Aorta (tissue), 5 donors: Measurements from ENCODE around the gene APLF. TPM values are rescaled to one million over a fixed set of nuclear protein-coding genes. Genes with fewer than 3 reads are reported as not detected.
"Not testable (repeated sequence)": the region's sequence is repeated elsewhere in the genome, so short reads cannot be mapped to it uniquely, and the experiment has no call there.

Experiments
- ATAC-seq: fragments of 200-7000 bp; cut with Tn5 transposase; one replicate; pipeline ENCODE4 v1.9.1; 2022; ENCODE audit warnings: moderate library complexity; ENCODE audit not compliant: low FRiP score
- DNase-seq, 2 donors: peaks; one replicate each; pipeline ENCODE4 v3.0.0-alpha.2; 2020
- H3K27ac ChIP-seq, 2 donors: one replicate each; pipeline ENCODE4 v1.5.1; 2013; ENCODE audit warnings: low read length in 2 of 2, mild to moderate bottlenecking in 2 of 2, moderate library complexity in 2 of 2, control low read depth in 1 of 2, inconsistent platforms in 1 of 2, low read depth in 1 of 2
- H3K27me3 ChIP-seq, 2 donors: one replicate each; pipeline ENCODE4 v1.6.1; 2013; ENCODE audit warnings: control low read depth in 1 of 2, low read length in 1 of 2, mild to moderate bottlenecking in 1 of 2, moderate library complexity in 1 of 2; ENCODE audit not compliant: insufficient read depth in 2 of 2, control insufficient read depth in 1 of 2
- H3K36me3 ChIP-seq, 2 donors: one replicate each; pipeline ENCODE4 v1.6.1; 2013; ENCODE audit warnings: control low read depth in 1 of 2, low read length in 1 of 2, mild to moderate bottlenecking in 1 of 2; ENCODE audit not compliant: insufficient read depth in 2 of 2, control insufficient read depth in 1 of 2
- H3K4me1 ChIP-seq, 2 donors: one replicate each; pipeline ENCODE4 v1.6.1; 2013; ENCODE audit warnings: low read length in 2 of 2, control low read depth in 1 of 2, mild to moderate bottlenecking in 1 of 2, moderate library complexity in 1 of 2; ENCODE audit not compliant: insufficient read depth in 2 of 2, control insufficient read depth in 1 of 2
- H3K4me3 ChIP-seq, 2 donors: one replicate each; pipeline ENCODE4 v1.5.1; 2013; ENCODE audit warnings: low read length in 2 of 2, control low read depth in 1 of 2, mild to moderate bottlenecking in 1 of 2
- H3K9me3 ChIP-seq: one replicate; pipeline ENCODE4 v1.6.1; 2013; ENCODE audit warnings: mild to moderate bottlenecking, low read length; ENCODE audit not compliant: control insufficient read depth
- WGBS, 2 donors: extraction: QIAGEN DNeasy Blood & Tissue Kit; methylation state at CpG; one replicate each; pipeline ENCODE4 v1.1.7; 2013; 5-methylcytosine and 5-hydroxymethylcytosine counted together
- intact Hi-C, 2 donors: fragments of 100-400 bp; cut with DNase I; formaldehyde crosslinking; loops; one replicate each; pipeline versions ENCODE4 v1.14.2 to v1.15.0; 2022
- polyA plus RNA-seq, 2 donors: library from polyadenylated mRNA; stranded (reverse); fragments of 200-250 nt; gene quantifications; one replicate each; pipeline ENCODE4 v1.2.3, GENCODE V29; 2013
- total RNA-seq, 2 donors: library from RNA; stranded (reverse); fragmentation: NEBNext Ultra II Directional; extraction: Animal tissue kit (Norgen Biotek cat#: 25700); gene quantifications; one replicate each; pipeline ENCODE4 v1.2.1, GENCODE V29; 2021
- donor health status: healthy with polysubstance abuse.
- donor health status: Bipolar disorder and iron deficiency.
- donor health status: DM: no; HTN: no; CAD: no.
- donor health status: DM: no; HTN: no; CAD: no.
- donor health status: DM: yes; HTN: yes; CAD: no.

APLF gene
- total and polyA plus RNA-seq, 4 donors = 1.3 to 8.7 (median 4.6) TPM

DNA sequence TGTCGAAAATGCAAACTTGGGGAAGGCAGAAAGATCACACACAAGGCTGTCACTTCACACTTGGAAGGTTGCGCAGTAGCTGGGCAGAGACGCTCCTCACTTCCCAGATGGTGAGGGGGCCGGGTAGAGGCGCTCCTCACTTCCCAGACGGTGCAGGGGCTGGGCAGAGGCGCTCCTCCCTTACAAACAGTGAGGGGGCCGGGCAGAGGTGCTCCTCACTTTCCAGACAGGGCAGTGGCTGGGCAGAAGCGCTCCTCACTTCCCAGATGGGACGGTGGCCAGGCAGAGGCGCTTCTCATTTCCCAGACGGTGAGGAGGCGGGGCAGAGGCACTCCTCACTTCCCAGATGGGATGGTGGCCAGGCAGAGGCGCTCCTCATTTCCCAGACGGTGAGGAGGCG is 59.6 kb downstream of the APLF start:
- H3K9me3 ChIP-seq, DNase-seq, intact Hi-C loops, H3K4me3 ChIP-seq, H3K27ac ChIP-seq, H3K36me3 ChIP-seq, H3K27me3 ChIP-seq, H3K4me1 ChIP-seq, ATAC-seq: not testable (repeated sequence)
- WGBS, 2 donors = 90 to 95% methylated on average over 16 of the region's 16 CpGs

- not testable (repeated sequence) for DNase-seq, H3K9me3 ChIP-seq
- WGBS, 2 donors = 97% methylated on average over 38 of the region's 38 CpGs
Measured at GRCh38 chr2:68527343-68528081, 60.1 kb downstream of the APLF start.

DNA sequence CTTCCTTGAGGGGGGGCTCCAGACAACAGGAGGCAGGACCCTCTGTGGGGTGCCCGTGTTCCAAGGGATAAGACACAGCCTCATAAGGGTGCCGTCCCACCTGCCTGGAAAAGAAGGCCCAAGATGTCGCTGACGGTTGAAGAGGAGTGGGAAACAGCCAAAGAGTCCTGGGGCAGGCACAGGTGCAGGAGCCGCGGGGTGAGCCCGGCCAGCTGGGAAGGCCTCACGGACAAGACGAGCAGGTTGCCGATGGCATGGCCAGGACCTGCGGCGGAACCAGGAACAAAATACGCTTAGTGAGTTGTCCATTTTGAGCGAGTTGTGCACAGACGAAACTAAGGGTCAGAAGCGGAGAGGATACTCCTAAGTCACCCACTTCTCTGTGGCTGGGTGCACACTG is 61.8 kb downstream of the APLF start:
- H3K36me3 ChIP-seq, H3K4me3 ChIP-seq, ATAC-seq, H3K9me3 ChIP-seq, intact Hi-C loops, H3K27ac ChIP-seq, DNase-seq, H3K4me1 ChIP-seq, H3K27me3 ChIP-seq: not testable (repeated sequence)
- WGBS, 2 donors = 94 to 97% methylated on average over 16 of the region's 16 CpGs

More at GRCh38 chr2:68527343-68528081, 60.1 kb downstream of the APLF start:
- H3K27me3 ChIP-seq, H3K27ac ChIP-seq, H3K4me3 ChIP-seq, intact Hi-C loops, ATAC-seq, H3K36me3 ChIP-seq, H3K4me1 ChIP-seq: not testable (repeated sequence)

GRCh38 chr2:68529651-68530050 is 62.3 kb downstream of the APLF start:
- not testable (repeated sequence) for H3K27ac ChIP-seq, ATAC-seq, DNase-seq

GRCh38 chr2:68536000-68536399 is 68.6 kb downstream of the APLF start:
- H3K36me3 ChIP-seq = no peaks in the 10 kb centered on the region
- no peak for ATAC-seq
- no peak for DNase-seq
- H3K4me1 ChIP-seq = no peaks in the 10 kb centered on the region
- intact Hi-C loops = no loop called here
- H3K27me3 ChIP-seq = no peaks in the 10 kb centered on the region
- no peak overlapping the region for H3K27ac ChIP-seq
- 85 to 89% methylated on average over 3 of the region's 3 CpGs for WGBS, 2 donors
- H3K4me3 ChIP-seq = no peak overlapping the region
- no peaks in the 10 kb centered on the region for H3K9me3 ChIP-seq

More at GRCh38 chr2:68529651-68530050, 62.3 kb downstream of the APLF start:
- H3K27me3 ChIP-seq, H3K4me3 ChIP-seq, intact Hi-C loops, H3K36me3 ChIP-seq, H3K9me3 ChIP-seq, H3K4me1 ChIP-seq: not testable (repeated sequence)
- WGBS, 2 donors = 71 to 92% methylated on average over 3 to 17 of the region's 17 CpGs

DNA sequence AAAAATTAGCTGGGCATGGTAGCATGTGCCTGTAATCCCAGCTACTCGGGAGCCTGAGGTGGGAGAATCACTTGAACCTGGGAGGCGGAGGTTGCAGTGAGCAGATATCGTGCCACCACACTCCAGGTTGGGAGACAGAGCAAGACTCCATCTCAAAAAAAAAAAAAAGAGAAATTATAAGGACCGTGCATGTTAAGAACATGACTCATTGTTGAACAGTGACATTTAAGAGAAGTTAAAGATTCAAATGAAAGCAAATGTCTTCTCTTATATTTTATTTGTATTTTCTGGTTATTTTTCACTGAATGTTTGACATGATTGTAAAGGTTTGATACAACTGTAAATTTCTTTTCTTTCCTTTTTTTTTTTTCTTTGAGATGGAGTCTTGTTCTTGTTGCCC is 69.6 kb downstream of the APLF start:
- Histone ChIP-seq H3K27ac (no peak overlapping the region), H3K4me1 (no peaks in the 10 kb centered on the region), H3K9me3 (no peaks in the 10 kb centered on the region), H3K27me3 (no peaks in the 10 kb centered on the region), H3K36me3 (no peaks in the 10 kb centered on the region), H3K4me3 (no peak overlapping the region)
- ATAC-seq = no peak
- DNase-seq = no peak
- WGBS, 2 donors = 78 to 83% methylated on average over 4 of the region's 4 CpGs
- intact Hi-C loops = no loop called here

DNA sequence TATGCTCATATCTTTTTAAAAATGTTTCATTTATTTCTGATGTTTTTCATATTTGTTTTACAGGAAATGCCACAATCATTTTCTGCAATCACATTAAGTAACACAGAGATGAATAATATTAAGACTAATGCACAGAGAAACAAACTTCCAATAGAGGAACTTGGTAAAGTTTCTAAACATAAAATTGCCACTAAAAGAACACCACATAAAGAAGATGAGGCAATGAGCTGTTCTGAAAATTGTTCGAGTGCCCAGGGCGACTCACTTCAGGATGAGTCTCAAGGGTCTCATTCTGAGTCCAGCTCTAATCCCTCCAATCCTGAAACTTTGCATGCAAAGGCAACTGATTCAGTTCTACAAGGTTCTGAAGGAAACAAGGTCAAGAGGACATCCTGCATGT is 70.4 kb downstream of the APLF start:
- Histone ChIP-seq H3K4me1 (no peaks in the 10 kb centered on the region), H3K27me3 (no peaks in the 10 kb centered on the region), H3K36me3 (no peaks in the 10 kb centered on the region), H3K9me3 (no peaks in the 10 kb centered on the region), H3K27ac (no peak overlapping the region), H3K4me3 (no peak overlapping the region)
- ATAC-seq (no peak), DNase-seq (no peak)
- intact Hi-C loops = no loop called here
- WGBS, 2 donors = 67 to 74% methylated on average over 2 of the region's 2 CpGs

GRCh38 chr2:68544811-68545210 is 77.4 kb downstream of the APLF start:
- Histone ChIP-seq H3K27me3 (no peaks in the 10 kb centered on the region), H3K27ac (no peak overlapping the region), H3K36me3 (no peaks in the 10 kb centered on the region), H3K4me1 (no peaks in the 10 kb centered on the region), H3K4me3 (no peak overlapping the region), H3K9me3 (no peaks in the 10 kb centered on the region)
- WGBS, 2 donors = 91 to 96% methylated on average over 2 of the region's 2 CpGs
- no peak for ATAC-seq
- no peak for DNase-seq
- intact Hi-C loops = no loop called here

- intact Hi-C loops = no loop called here
- ATAC-seq (no peak), DNase-seq (no peak)
- no peaks in the 10 kb centered on the region for H3K9me3 ChIP-seq
- no peaks in the 10 kb centered on the region for H3K36me3 ChIP-seq
- no peak overlapping the region for H3K4me3 ChIP-seq
- 31 to 36% methylated on average over 1 of the region's 1 CpG for WGBS, 2 donors
- H3K27me3 ChIP-seq = no peaks in the 10 kb centered on the region
- H3K27ac ChIP-seq = no peak overlapping the region
- no peaks in the 10 kb centered on the region for H3K4me1 ChIP-seq
Measured at GRCh38 chr2:68548396-68548795, 81.0 kb downstream of the APLF start.
